Endometrium (tissue), 2 donors: ENCODE measurements around the gene SASS6.
"Not testable (repeated sequence)": the region's sequence is repeated elsewhere in the genome, so short reads cannot be mapped to it uniquely, and the experiment has no call there.

Experiments used
- FAIRE-seq: peaks from 2 replicates; lab custom pipeline; 2012; peaks lifted over from hg19 to GRCh38; lab: Jason Lieb, UNC
- donor health status: control.
- donor health status: control.

SASS6 gene

GRCh38 chr1:100047235-100047708 lies 85.5 kb downstream of the SASS6 start:
- not testable (repeated sequence) for FAIRE-seq

GRCh38 chr1:100045206-100045605 lies 87.5 kb downstream of the SASS6 start:
- FAIRE-seq, result no peak

GRCh38 chr1:100039591-100039990 lies 93.1 kb downstream of the SASS6 start:
- no peak for FAIRE-seq

- FAIRE-seq, result no peak
Measured at GRCh38 chr1:100038660-100039287, 94.0 kb downstream of the SASS6 start.

- no peak for FAIRE-seq
Measured at GRCh38 chr1:100037927-100038659, 94.6 kb downstream of the SASS6 start.

GRCh38 chr1:100037656-100037926 lies 95.1 kb downstream of the SASS6 start:
- no peak for FAIRE-seq

- no peak for FAIRE-seq
Measured at GRCh38 chr1:100036718-100037655, 95.7 kb downstream of the SASS6 start.

- no peak for FAIRE-seq
Measured at GRCh38 chr1:100035214-100035613, 97.5 kb downstream of the SASS6 start.

- FAIRE-seq, result no peak
Measured at GRCh38 chr1:100034470-100034869, 98.3 kb downstream of the SASS6 start.
